A549 (cell line): ENCODE results near the gene TPRN.

Source experiments
- BHLHE40 ChIP-seq: IDR thresholded peaks from 2 replicates; pipeline ENCODE4 v1.6.1; 2012; ENCODE audit warnings: low read depth, low read length, inconsistent platforms
- CHD2 ChIP-seq: fragments of 150-350 bp; IDR thresholded peaks from 2 replicates; pipeline ENCODE4 v1.6.1; 2014; ENCODE audit warnings: low read length; ENCODE audit not compliant: partially characterized antibody
- EP300 ChIP-seq, 2 experiments: fragments of >200 bp; sonication (Bioruptor Twin); formaldehyde crosslinking; IDR thresholded peaks; 2 replicates in 1 of 2; 3 replicates in 1 of 2; pipeline ENCODE4 v1.6.1; 2016 to 2017
- JUN ChIP-seq, 2 experiments: fragments of >200 bp; sonication (Bioruptor Twin); formaldehyde crosslinking; IDR thresholded peaks; 2 replicates in 1 of 2; 3 replicates in 1 of 2; pipeline ENCODE4 v1.6.1; 2016 to 2017
- MYC ChIP-seq: IDR thresholded peaks from 2 replicates; pipeline ENCODE4 v1.6.1; 2012; ENCODE audit warnings: mild to moderate bottlenecking, inconsistent platforms, low read length, improper control_type of control experiment, borderline replicate concordance
- POLR2A ChIP-seq: IDR thresholded peaks from 2 replicates; pipeline ENCODE4 v1.6.1; 2012; ENCODE audit warnings: mild to moderate bottlenecking, low read length
- RNF2 ChIP-seq: fragments of 200-600 bp; sonication (generic); IDR thresholded peaks from 2 replicates; pipeline ENCODE4 v1.6.1; 2016; ENCODE audit warnings: low read depth, mild to moderate bottlenecking, antibody characterized with exemption, moderate library complexity, borderline replicate concordance
- SMC3 ChIP-seq: fragments of >200 bp; sonication (Bioruptor Twin); formaldehyde crosslinking; IDR thresholded peaks from 3 replicates; pipeline ENCODE4 v1.6.1; 2018; ENCODE audit warnings: inconsistent platforms
- TF ChIP-seq, protein P1 (sequence below): IDR thresholded peaks from 2 replicates; pipeline ENCODE4 v1.6.1; 2012
- TF ChIP-seq, protein P2 (sequence below): IDR thresholded peaks from 2 replicates; pipeline ENCODE4 v1.6.1; 2012
- TF ChIP-seq, protein P3 (sequence below): fragments of >200 bp; sonication (Bioruptor Twin); formaldehyde crosslinking; IDR thresholded peaks from 3 replicates; pipeline ENCODE4 v1.5.1; 2016
- TF ChIP-seq, protein P4 (sequence below): IDR thresholded peaks from 2 replicates; pipeline ENCODE4 v1.6.1; 2012; ENCODE audit warnings: low read depth, borderline replicate concordance
- TF ChIP-seq, protein P5 (sequence below): fragments of 200-600 bp; sonication (generic); IDR thresholded peaks from 2 replicates; pipeline ENCODE4 v1.6.1; 2016; ENCODE audit warnings: antibody characterized with exemption, mild to moderate bottlenecking, moderate library complexity

DNA sequence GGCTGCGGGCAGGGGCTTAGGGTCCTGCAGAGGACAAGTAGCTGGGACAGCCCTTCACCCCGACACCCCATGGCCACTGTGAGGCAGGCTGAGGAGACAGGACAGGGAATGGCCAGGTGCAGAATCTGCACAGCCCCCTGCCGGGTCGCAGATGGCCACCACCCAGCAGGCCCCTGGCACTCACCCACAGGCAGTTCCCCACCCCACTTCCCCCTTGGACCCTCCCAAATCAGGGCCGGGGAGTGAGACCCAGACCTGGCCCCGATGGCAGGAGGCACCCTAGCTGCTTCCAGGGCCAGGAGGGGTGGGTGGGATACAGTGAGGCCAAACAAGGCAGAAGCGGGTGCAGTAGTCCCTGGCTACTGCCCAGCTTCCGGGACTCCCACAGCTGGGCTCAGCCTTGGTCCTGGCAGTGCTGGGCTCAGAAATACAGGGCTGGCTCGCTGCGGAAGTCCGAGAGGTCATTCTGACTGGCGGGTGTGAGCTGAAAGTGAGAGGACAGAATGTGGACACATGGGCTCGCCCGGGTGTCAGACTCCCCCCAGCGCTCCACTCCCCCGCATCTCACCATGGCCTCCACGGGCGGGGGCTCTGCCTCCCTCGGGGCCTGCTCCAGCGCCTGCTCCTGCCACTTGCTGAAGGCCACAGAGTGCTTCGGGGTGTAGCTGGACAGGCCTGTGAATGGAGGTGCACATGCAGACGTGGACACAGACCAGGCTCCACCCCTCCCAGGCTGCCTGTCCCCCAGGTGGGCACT, 8.7 kb downstream of the TPRN start:
- TF ChIP-seq, protein P1, sequence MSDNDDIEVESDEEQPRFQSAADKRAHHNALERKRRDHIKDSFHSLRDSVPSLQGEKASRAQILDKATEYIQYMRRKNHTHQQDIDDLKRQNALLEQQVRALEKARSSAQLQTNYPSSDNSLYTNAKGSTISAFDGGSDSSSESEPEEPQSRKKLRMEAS, result no peak
- TF ChIP-seq EP300 (IDR thresholded peaks at IDR 0.05), result no peak
- TF ChIP-seq MYC, result no peak
- TF ChIP-seq SMC3, result no peak
- TF ChIP-seq POLR2A, result no peak
- TF ChIP-seq, protein P2, sequence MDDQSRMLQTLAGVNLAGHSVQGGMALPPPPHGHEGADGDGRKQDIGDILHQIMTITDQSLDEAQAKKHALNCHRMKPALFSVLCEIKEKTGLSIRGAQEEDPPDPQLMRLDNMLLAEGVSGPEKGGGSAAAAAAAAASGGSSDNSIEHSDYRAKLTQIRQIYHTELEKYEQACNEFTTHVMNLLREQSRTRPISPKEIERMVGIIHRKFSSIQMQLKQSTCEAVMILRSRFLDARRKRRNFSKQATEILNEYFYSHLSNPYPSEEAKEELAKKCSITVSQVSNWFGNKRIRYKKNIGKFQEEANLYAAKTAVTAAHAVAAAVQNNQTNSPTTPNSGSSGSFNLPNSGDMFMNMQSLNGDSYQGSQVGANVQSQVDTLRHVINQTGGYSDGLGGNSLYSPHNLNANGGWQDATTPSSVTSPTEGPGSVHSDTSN, result no peak
- TF ChIP-seq, protein P3, sequence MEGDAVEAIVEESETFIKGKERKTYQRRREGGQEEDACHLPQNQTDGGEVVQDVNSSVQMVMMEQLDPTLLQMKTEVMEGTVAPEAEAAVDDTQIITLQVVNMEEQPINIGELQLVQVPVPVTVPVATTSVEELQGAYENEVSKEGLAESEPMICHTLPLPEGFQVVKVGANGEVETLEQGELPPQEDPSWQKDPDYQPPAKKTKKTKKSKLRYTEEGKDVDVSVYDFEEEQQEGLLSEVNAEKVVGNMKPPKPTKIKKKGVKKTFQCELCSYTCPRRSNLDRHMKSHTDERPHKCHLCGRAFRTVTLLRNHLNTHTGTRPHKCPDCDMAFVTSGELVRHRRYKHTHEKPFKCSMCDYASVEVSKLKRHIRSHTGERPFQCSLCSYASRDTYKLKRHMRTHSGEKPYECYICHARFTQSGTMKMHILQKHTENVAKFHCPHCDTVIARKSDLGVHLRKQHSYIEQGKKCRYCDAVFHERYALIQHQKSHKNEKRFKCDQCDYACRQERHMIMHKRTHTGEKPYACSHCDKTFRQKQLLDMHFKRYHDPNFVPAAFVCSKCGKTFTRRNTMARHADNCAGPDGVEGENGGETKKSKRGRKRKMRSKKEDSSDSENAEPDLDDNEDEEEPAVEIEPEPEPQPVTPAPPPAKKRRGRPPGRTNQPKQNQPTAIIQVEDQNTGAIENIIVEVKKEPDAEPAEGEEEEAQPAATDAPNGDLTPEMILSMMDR, result no peak
- TF ChIP-seq JUN (IDR thresholded peaks at IDR 0.05), result no peak
- TF ChIP-seq, protein P4, sequence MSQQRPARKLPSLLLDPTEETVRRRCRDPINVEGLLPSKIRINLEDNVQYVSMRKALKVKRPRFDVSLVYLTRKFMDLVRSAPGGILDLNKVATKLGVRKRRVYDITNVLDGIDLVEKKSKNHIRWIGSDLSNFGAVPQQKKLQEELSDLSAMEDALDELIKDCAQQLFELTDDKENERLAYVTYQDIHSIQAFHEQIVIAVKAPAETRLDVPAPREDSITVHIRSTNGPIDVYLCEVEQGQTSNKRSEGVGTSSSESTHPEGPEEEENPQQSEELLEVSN, result no peak
- TF ChIP-seq, protein P5, sequence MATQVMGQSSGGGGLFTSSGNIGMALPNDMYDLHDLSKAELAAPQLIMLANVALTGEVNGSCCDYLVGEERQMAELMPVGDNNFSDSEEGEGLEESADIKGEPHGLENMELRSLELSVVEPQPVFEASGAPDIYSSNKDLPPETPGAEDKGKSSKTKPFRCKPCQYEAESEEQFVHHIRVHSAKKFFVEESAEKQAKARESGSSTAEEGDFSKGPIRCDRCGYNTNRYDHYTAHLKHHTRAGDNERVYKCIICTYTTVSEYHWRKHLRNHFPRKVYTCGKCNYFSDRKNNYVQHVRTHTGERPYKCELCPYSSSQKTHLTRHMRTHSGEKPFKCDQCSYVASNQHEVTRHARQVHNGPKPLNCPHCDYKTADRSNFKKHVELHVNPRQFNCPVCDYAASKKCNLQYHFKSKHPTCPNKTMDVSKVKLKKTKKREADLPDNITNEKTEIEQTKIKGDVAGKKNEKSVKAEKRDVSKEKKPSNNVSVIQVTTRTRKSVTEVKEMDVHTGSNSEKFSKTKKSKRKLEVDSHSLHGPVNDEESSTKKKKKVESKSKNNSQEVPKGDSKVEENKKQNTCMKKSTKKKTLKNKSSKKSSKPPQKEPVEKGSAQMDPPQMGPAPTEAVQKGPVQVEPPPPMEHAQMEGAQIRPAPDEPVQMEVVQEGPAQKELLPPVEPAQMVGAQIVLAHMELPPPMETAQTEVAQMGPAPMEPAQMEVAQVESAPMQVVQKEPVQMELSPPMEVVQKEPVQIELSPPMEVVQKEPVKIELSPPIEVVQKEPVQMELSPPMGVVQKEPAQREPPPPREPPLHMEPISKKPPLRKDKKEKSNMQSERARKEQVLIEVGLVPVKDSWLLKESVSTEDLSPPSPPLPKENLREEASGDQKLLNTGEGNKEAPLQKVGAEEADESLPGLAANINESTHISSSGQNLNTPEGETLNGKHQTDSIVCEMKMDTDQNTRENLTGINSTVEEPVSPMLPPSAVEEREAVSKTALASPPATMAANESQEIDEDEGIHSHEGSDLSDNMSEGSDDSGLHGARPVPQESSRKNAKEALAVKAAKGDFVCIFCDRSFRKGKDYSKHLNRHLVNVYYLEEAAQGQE, result no peak
- TF ChIP-seq RNF2, result no peak
- TF ChIP-seq BHLHE40, result no peak
- TF ChIP-seq CHD2, result no peak
